Stomach (tissue), 4 donors: ENCODE results near the gene CIRBP.

Experiments used
- POLR2A ChIP-seq, 4 donors: fragments of 450-650 bp; IDR thresholded peaks; one replicate each; pipeline ENCODE4 v1.6.1; 2016; ENCODE audit warnings: antibody characterized with exemption in 4 of 4, control low read depth in 2 of 4, mild to moderate bottlenecking in 1 of 4, moderate library complexity in 1 of 4
- POLR2AphosphoS5 ChIP-seq, 3 donors: sonication (generic); formaldehyde crosslinking; IDR thresholded peaks; one replicate each; pipeline ENCODE4 v1.6.1; 2016; ENCODE audit warnings: antibody characterized with exemption in 3 of 3
- TF ChIP-seq, protein P1 (sequence below), 7 experiments: fragments of 450-650 bp in 4 of 7; fragments of 200-600 bp in 3 of 7; sonication (generic) in 3 of 7; IDR thresholded peaks; one replicate each; pipeline ENCODE4 v1.5.1; 2016 to 2019; ENCODE audit warnings: antibody characterized with exemption in 7 of 7, control low read depth in 2 of 7, mild to moderate bottlenecking in 1 of 7

DNA sequence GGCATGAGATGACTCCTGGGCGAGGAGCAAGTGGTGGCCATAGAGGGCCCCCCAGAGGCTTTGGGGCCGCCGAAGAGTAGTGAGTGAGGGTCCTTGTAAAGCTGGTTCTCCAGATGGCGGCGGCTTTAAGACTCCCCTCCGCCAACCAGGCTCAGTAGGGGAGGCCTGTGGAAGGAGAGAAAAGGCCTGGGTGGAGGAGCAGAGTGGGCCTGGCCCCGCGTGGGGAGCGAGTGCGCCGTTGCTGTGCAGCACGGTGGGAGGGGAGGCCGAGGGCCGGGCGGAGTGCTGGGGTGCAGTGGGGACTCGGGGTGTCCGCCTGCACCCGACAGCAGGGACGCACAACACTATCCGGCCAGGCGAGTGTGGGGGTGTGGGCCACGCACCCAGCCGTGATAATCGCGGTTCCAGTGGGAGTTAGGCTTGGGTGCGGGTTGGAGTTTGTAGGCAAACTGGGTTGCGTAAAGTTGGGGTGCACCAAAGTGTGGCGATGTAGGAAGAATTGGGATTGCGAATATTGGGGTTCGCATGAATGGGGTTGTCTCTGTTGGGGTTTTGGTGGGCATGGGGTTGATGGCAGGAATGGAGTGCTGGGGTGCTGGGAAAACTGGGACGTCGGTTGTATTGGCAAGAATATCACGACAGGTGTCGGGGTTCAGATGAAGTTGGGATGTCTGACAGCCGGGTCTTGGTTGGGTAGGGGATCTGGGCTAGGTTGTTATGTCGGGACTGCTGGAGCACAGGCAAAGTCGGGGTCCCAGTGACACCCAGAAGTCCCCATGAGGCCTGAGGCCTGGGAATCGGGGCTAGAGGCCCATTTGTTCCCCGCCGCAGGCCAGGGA lies 687 bp upstream of the CIRBP start:
- no peak for TF ChIP-seq POLR2A (IDR thresholded peaks at IDR 0.05)
- TF ChIP-seq, protein P1, sequence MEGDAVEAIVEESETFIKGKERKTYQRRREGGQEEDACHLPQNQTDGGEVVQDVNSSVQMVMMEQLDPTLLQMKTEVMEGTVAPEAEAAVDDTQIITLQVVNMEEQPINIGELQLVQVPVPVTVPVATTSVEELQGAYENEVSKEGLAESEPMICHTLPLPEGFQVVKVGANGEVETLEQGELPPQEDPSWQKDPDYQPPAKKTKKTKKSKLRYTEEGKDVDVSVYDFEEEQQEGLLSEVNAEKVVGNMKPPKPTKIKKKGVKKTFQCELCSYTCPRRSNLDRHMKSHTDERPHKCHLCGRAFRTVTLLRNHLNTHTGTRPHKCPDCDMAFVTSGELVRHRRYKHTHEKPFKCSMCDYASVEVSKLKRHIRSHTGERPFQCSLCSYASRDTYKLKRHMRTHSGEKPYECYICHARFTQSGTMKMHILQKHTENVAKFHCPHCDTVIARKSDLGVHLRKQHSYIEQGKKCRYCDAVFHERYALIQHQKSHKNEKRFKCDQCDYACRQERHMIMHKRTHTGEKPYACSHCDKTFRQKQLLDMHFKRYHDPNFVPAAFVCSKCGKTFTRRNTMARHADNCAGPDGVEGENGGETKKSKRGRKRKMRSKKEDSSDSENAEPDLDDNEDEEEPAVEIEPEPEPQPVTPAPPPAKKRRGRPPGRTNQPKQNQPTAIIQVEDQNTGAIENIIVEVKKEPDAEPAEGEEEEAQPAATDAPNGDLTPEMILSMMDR (IDR thresholded peaks at IDR 0.05) = no peak
- TF ChIP-seq POLR2AphosphoS5 (IDR thresholded peaks at IDR 0.05) = no peak
